GM18508 (cell line): Measurements from ENCODE around the gene ANO3.

Source experiments
- ATAC-seq: cut with Tn5 transposase; IDR thresholded peaks from one replicate; pipeline ENCODE4 v1.9.1; 2021; ENCODE audit warnings: moderate number of reproducible peaks; ENCODE audit not compliant: insufficient read depth, unreplicated experiment

The ANO3 gene

GRCh38 chr11:26480041-26480440 is 148.1 kb downstream of the ANO3 start:
- no peak for ATAC-seq

GRCh38 chr11:26483108-26483507 is 151.2 kb downstream of the ANO3 start:
- no peak for ATAC-seq

GRCh38 chr11:26490546-26490945 is 158.6 kb downstream of the ANO3 start:
- no peak for ATAC-seq

GRCh38 chr11:26493616-26494015 is 161.7 kb downstream of the ANO3 start:
- ATAC-seq = no peak

GRCh38 chr11:26507229-26507628 is 175.3 kb downstream of the ANO3 start:
- no peak for ATAC-seq

GRCh38 chr11:26510164-26510563 is 178.2 kb downstream of the ANO3 start:
- ATAC-seq = no peak

- ATAC-seq = no peak
Observed at GRCh38 chr11:26510756-26511155, 178.8 kb downstream of the ANO3 start.

GRCh38 chr11:26512196-26512595 is 180.3 kb downstream of the ANO3 start:
- no peak for ATAC-seq

GRCh38 chr11:26519469-26519868 is 187.5 kb downstream of the ANO3 start:
- no peak for ATAC-seq

GRCh38 chr11:26522912-26523610 is 191.1 kb downstream of the ANO3 start:
- ATAC-seq = no peak

- no peak for ATAC-seq
Observed at GRCh38 chr11:26527685-26528084, 195.8 kb downstream of the ANO3 start.

- no peak for ATAC-seq
Observed at GRCh38 chr11:26537341-26537740, 205.4 kb downstream of the ANO3 start.

- ATAC-seq = no peak
Observed at GRCh38 chr11:26539517-26539916, 207.6 kb downstream of the ANO3 start.

GRCh38 chr11:26541870-26542269 is 209.9 kb downstream of the ANO3 start:
- ATAC-seq = no peak

- ATAC-seq = no peak
Observed at GRCh38 chr11:26549176-26549575, 217.2 kb downstream of the ANO3 start.

- ATAC-seq = no peak
Observed at GRCh38 chr11:26550022-26550421, 218.1 kb downstream of the ANO3 start.

GRCh38 chr11:26551186-26551801 is 219.4 kb downstream of the ANO3 start:
- ATAC-seq = no peak

GRCh38 chr11:26553182-26553581 is 221.3 kb downstream of the ANO3 start:
- no peak for ATAC-seq

GRCh38 chr11:26554455-26554854 is 222.5 kb downstream of the ANO3 start:
- ATAC-seq = no peak

- no peak for ATAC-seq
Observed at GRCh38 chr11:26556582-26556981, 224.7 kb downstream of the ANO3 start.

- no peak for ATAC-seq
Observed at GRCh38 chr11:26557666-26558065, 225.7 kb downstream of the ANO3 start.

- ATAC-seq = no peak
Observed at GRCh38 chr11:26558190-26558589, 226.3 kb downstream of the ANO3 start.
